Gastroesophageal sphincter (tissue), 3 donors: ENCODE results near the gene UBE2M.

Experiments used
- CTCF ChIP-seq, 4 experiments: fragments of 200-600 bp in 2 of 4; fragments of 450-650 bp in 2 of 4; sonication (generic) in 1 of 4; IDR thresholded peaks; one replicate each; pipeline ENCODE4 v1.5.1; 2017 to 2019; ENCODE audit warnings: antibody characterized with exemption in 4 of 4, mild to moderate bottlenecking in 2 of 4, moderate library complexity in 2 of 4
- EP300 ChIP-seq: sonication (generic); formaldehyde crosslinking; IDR thresholded peaks from one replicate; pipeline ENCODE4 v1.6.1; 2017; ENCODE audit warnings: antibody characterized with exemption, mild to moderate bottlenecking
- POLR2A ChIP-seq, 2 donors: fragments of 450-650 bp; IDR thresholded peaks; one replicate each; pipeline ENCODE4 v1.6.1; 2017; ENCODE audit warnings: antibody characterized with exemption in 2 of 2, mild to moderate bottlenecking in 2 of 2, moderate library complexity in 1 of 2
- POLR2AphosphoS5 ChIP-seq: sonication (generic); formaldehyde crosslinking; IDR thresholded peaks from one replicate; pipeline ENCODE4 v1.6.1; 2017; ENCODE audit warnings: antibody characterized with exemption

- TF ChIP-seq CTCF (IDR thresholded peaks at IDR 0.05) (no peak), EP300 (no peak), POLR2AphosphoS5 (no peak), POLR2A (IDR thresholded peaks at IDR 0.05) (no peak)
These were observed 27.2 kb upstream of the UBE2M start for GRCh38 chr19:58585442-58586132.
